ENCODE measurements around the gene CLRN2.

DNA sequence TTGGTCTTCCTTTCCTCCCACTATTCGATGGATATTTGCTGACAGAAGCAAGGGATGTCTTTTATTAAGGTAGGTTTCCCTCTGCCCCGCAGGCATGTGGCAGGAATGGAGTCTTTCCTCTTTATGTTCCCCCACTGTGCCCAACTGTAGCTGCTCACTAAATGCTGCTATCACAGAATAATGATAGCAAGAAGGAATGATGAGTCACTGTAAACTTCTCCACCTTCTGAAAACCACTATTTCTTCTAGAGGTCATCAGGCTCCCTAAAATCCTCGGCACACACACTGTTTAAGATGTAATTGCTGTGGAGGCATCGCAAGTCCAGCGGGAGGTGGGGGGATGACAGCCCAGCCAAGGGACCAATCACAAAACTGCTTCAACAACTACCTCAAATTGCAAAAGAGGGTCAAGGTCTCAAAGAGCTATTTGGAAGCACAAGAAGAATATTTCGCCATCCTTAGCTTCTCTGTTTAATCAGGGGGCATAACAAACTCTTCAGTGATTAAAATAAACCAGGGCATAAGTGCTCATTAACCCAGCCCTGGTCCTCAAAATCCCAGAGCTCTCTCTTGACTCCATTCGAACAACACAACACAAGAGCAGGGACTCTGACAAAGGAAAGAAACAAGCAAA lies 17.0 kb upstream of the CLRN2 start:
- TF ChIP-seq, protein P1, sequence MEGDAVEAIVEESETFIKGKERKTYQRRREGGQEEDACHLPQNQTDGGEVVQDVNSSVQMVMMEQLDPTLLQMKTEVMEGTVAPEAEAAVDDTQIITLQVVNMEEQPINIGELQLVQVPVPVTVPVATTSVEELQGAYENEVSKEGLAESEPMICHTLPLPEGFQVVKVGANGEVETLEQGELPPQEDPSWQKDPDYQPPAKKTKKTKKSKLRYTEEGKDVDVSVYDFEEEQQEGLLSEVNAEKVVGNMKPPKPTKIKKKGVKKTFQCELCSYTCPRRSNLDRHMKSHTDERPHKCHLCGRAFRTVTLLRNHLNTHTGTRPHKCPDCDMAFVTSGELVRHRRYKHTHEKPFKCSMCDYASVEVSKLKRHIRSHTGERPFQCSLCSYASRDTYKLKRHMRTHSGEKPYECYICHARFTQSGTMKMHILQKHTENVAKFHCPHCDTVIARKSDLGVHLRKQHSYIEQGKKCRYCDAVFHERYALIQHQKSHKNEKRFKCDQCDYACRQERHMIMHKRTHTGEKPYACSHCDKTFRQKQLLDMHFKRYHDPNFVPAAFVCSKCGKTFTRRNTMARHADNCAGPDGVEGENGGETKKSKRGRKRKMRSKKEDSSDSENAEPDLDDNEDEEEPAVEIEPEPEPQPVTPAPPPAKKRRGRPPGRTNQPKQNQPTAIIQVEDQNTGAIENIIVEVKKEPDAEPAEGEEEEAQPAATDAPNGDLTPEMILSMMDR (conservative IDR thresholded peaks at IDR 0.05; ENCODE audit: low read length), result no peak
- TF ChIP-seq EZH2phosphoT487 (IDR thresholded peaks at IDR 0.05; ENCODE audit: borderline replicate concordance), result no peak
